HCT116 (cell line): Measurements from ENCODE around the gene SLC10A7. TPM values are rescaled to one million over a fixed set of nuclear protein-coding genes. Genes with fewer than 3 reads are reported as not detected.

ENCODE experiments used
- ATAC-seq: fragments of 200-7000 bp; cut with Tn5 transposase; 2 replicates; pipeline ENCODE4 v1.9.1; 2020; ENCODE audit warnings: mild to moderate bottlenecking, moderate library complexity
- BruUV-seq: library from RNA; stranded (reverse); fragments of 400-500 nt; replicated peaks from 2 replicates; lab custom pipeline; 2021; lab: Mats Ljungman, UMichigan
- CTCF ChIA-PET: fragments of 300-600 bp; sonication (Branson Sonifier 250); formaldehyde crosslinking; loops from one replicate; lab custom pipeline; 2021; ENCODE audit warnings: antibody characterized with exemption; lab: Charles Lee
- POLR2A ChIA-PET: fragments of 300-600, 350-600 bp; sonication (Branson Sonifier 250); formaldehyde crosslinking; loops from one replicate; lab custom pipeline; 2021; ENCODE audit warnings: antibody characterized with exemption; lab: Charles Lee
- RAD21 ChIA-PET, 2 experiments: fragments of 300-600 bp; sonication (Branson Sonifier 250); formaldehyde crosslinking; loops; one replicate each; lab custom pipeline; 2023; ENCODE audit warnings: low total read pairs in 2 of 2; ENCODE audit not compliant: uncharacterized antibody in 2 of 2, unreplicated experiment in 2 of 2, low non-redundant PET in 1 of 2; lab: Charles Lee
- DNase-seq: peaks from one replicate; pipeline ENCODE4 v3.0.0-alpha.2; 2010; ENCODE audit warnings: low read depth, low spot score
- H2AFZ ChIP-seq: fragments of 200-600 bp; shearing (Covaris generic), sonication (generic); 2 replicates; pipeline ENCODE4 v1.6.1; 2017; ENCODE audit warnings: low read depth, mixed run types, mixed read lengths, antibody characterized with exemption, low read length; ENCODE audit not compliant: poor library complexity, severe bottlenecking
- H3K27ac ChIP-seq: 2 replicates; pipeline ENCODE4 v1.5.1; 2012; ENCODE audit warnings: low read depth, low read length
- H3K27me3 ChIP-seq: fragments of 200-600 bp; sonication (generic); 2 replicates; pipeline ENCODE4 v1.6.1; 2016; ENCODE audit warnings: mixed run types, low read length, mixed read lengths; ENCODE audit not compliant: insufficient read depth
- H3K36me3 ChIP-seq, 2 experiments: fragments of 200-500 bp in 1 of 2; fragments of 200-600 bp in 1 of 2; sonication (Bioruptor generic) in 1 of 2; sonication (generic) in 1 of 2; 2 replicates each; pipeline versions ENCODE4 v1.5.1 to v1.6.1; 2014 to 2016; ENCODE audit warnings: low read length in 2 of 2, inconsistent platforms in 1 of 2, mixed read lengths in 1 of 2, mixed run types in 1 of 2; ENCODE audit not compliant: insufficient read depth in 2 of 2, control insufficient read depth in 1 of 2
- H3K4me1 ChIP-seq, 2 experiments: fragments of 200-600 bp in 1 of 2; sonication (generic) in 1 of 2; 2 replicates each; pipeline versions ENCODE4 v1.5.1 to v1.6.1; 2012 to 2017; ENCODE audit warnings: low read length in 2 of 2, inconsistent platforms in 1 of 2, mild to moderate bottlenecking in 1 of 2, mixed read lengths in 1 of 2, mixed run types in 1 of 2, moderate library complexity in 1 of 2; ENCODE audit not compliant: insufficient read depth in 2 of 2, control insufficient read depth in 1 of 2
- H3K4me2 ChIP-seq: fragments of 200-600 bp; sonication (generic); 2 replicates; pipeline ENCODE4 v1.6.1; 2017; ENCODE audit warnings: mixed run types, low read length, mixed read lengths
- H3K4me3 ChIP-seq, 2 experiments: fragments of 200-600 bp in 1 of 2; sonication (generic) in 1 of 2; replicated peaks in 1 of 2; 2 replicates each; pipeline ENCODE4 v1.5.1; 2011 to 2016; ENCODE audit warnings: low read length in 2 of 2, control low read depth in 1 of 2, low read depth in 1 of 2, mild to moderate bottlenecking in 1 of 2, mixed read lengths in 1 of 2, mixed run types in 1 of 2
- H3K79me2 ChIP-seq: fragments of 200-600 bp; sonication (generic); 2 replicates; pipeline ENCODE4 v1.6.1; 2017; ENCODE audit warnings: mild to moderate bottlenecking, mixed run types, low read length, moderate library complexity, mixed read lengths; ENCODE audit not compliant: insufficient read depth
- H3K9ac ChIP-seq: fragments of 200-600 bp; sonication (generic); 2 replicates; pipeline ENCODE4 v1.6.1; 2016; ENCODE audit warnings: low read length, mixed read lengths
- H3K9me2 ChIP-seq: fragments of 200-600 bp; sonication (generic), shearing (Covaris generic); 2 replicates; pipeline ENCODE4 v1.6.1; 2017; ENCODE audit warnings: mixed run types, mild to moderate bottlenecking, moderate library complexity; ENCODE audit not compliant: insufficient read depth
- H3K9me3 ChIP-seq, 2 experiments: fragments of 200-500 bp in 1 of 2; fragments of 200-600 bp in 1 of 2; sonication (Bioruptor generic) in 1 of 2; sonication (generic) in 1 of 2; 2 replicates each; pipeline ENCODE4 v1.6.1; 2014 to 2017; ENCODE audit warnings: low read length in 2 of 2, mixed read lengths in 2 of 2, inconsistent platforms in 1 of 2, low read depth in 1 of 2, mild to moderate bottlenecking in 1 of 2, mixed run types in 1 of 2, moderate library complexity in 1 of 2; ENCODE audit not compliant: control insufficient read depth in 1 of 2, insufficient read depth in 1 of 2
- H4K20me1 ChIP-seq: fragments of 200-600 bp; sonication (generic), shearing (Covaris generic); 2 replicates; pipeline ENCODE4 v1.6.1; 2017; ENCODE audit warnings: mixed run types, mild to moderate bottlenecking, moderate library complexity; ENCODE audit not compliant: insufficient read depth
- CBX3 ChIP-seq: IDR thresholded peaks from 2 replicates; pipeline ENCODE4 v1.6.1; 2012; ENCODE audit warnings: low read depth
- EGR1 ChIP-seq: IDR thresholded peaks from 2 replicates; pipeline ENCODE4 v1.6.1; 2012; ENCODE audit warnings: low read depth
- EZH2phosphoT487 ChIP-seq: fragments of 200-600 bp; IDR thresholded peaks from 2 replicates; pipeline ENCODE4 v1.6.1; 2018; ENCODE audit warnings: antibody characterized with exemption, borderline replicate concordance
- FOSL1 ChIP-seq: IDR thresholded peaks from 2 replicates; pipeline ENCODE4 v1.6.1; 2012; ENCODE audit warnings: low read depth
- SRF ChIP-seq: IDR thresholded peaks from 2 replicates; pipeline ENCODE4 v1.6.1; 2012; ENCODE audit warnings: low read depth
- TCF7L2 ChIP-seq: IDR thresholded peaks from 2 replicates; pipeline ENCODE4 v1.7.0; 2011; ENCODE audit warnings: borderline replicate concordance, inconsistent platforms; ENCODE audit not compliant: insufficient read depth, insufficient read length; ENCODE audit errors: extremely low read depth
- YY1 ChIP-seq: IDR thresholded peaks from 2 replicates; pipeline ENCODE4 v1.6.1; 2011; ENCODE audit warnings: low read length, low read depth, moderate library complexity, mild to moderate bottlenecking; ENCODE audit not compliant: insufficient replicate concordance; ENCODE audit errors: extremely low read depth
- ZFX ChIP-seq: fragments of 450-650 bp; IDR thresholded peaks from 2 replicates; pipeline ENCODE4 v1.6.1; 2017
- intact Hi-C: fragments of 100-400 bp; cut with micrococcal nuclease; formaldehyde crosslinking; loops from 2 replicates; pipeline ENCODE4 v1.10.0; 2022
- total RNA-seq: library from RNA; stranded (reverse); gene quantifications from one replicate; pipeline ENCODE4 v1.2.1, GENCODE V29; 2021; ENCODE audit not compliant: unreplicated experiment
- TF ChIP-seq, protein P1 (sequence below): IDR thresholded peaks from 2 replicates; pipeline ENCODE4 v1.6.1; 2012; ENCODE audit warnings: low read depth
- TF ChIP-seq, protein P2 (sequence below): IDR thresholded peaks from 2 replicates; pipeline ENCODE4 v1.6.1; 2012

The SLC10A7 gene
- total RNA-seq, 1 experiment from 2014 or later, result 5.5 TPM

DNA sequence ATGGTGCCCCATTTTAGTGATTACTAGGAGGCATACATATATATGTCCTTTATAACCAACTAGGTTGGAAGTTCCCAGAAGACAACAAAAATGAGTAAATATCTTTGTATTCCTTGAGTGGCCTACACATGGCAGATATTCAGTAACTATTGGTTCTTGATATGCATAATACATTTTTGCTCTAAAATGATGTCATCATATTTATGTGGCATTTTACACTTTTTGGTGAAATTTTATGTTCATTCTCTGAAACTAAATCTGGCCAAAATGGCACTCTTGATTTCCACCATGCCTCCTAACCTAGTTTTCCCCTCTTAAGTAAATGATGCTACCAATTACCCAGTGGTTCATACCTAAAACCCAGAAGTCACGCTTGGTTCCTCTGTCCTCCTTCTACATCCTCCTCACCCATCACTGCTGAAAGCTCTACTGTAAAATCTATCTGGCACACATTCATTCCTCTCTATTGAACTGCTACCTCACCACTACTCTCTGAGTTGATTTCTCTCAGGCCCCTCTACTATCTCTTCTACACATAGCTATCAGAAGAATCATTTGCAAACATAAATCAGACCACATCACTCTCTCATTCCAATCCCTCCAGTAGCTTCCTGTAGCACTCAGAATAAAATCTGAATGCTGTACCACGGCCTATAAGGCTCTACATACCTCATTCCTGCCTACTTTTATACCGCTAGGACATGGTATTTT, 13.4 kb downstream of the SLC10A7 start:
- H3K4me1 ChIP-seq, result peaks cover 0 to 5% of the 10 kb centered on the region in 2 experiments; a peak in 2 of 4 replicates
- POLR2A ChIA-PET, result no interaction called here
- H3K79me2 ChIP-seq, result no peaks in the 10 kb centered on the region
- no peaks in the 10 kb centered on the region for H3K36me3 ChIP-seq
- H3K27ac ChIP-seq, result no peak overlapping the region
- CTCF ChIA-PET, result no interaction called here
- H3K9ac ChIP-seq, result no peak overlapping the region
- no peaks in the 10 kb centered on the region for H4K20me1 ChIP-seq
- H3K4me3 ChIP-seq, result no peak overlapping the region
- H3K27me3 ChIP-seq, result no peaks in the 10 kb centered on the region
- DNase-seq (no peak), ATAC-seq (no peak)
- H3K4me2 ChIP-seq, result no peak overlapping the region
- H3K9me3 ChIP-seq, result no peaks in the 10 kb centered on the region
- no peaks in the 10 kb centered on the region for H3K9me2 ChIP-seq
- RAD21 ChIA-PET, result no interaction called here
- H2AFZ ChIP-seq, result no peak overlapping the region
- TF ChIP-seq TCF7L2, result no peak
- TF ChIP-seq EGR1, result no peak
- no peak for TF ChIP-seq ZFX
- TF ChIP-seq SRF, result no peak
- no peak for TF ChIP-seq FOSL1
- TF ChIP-seq CBX3, result no peak
- TF ChIP-seq, protein P1, sequence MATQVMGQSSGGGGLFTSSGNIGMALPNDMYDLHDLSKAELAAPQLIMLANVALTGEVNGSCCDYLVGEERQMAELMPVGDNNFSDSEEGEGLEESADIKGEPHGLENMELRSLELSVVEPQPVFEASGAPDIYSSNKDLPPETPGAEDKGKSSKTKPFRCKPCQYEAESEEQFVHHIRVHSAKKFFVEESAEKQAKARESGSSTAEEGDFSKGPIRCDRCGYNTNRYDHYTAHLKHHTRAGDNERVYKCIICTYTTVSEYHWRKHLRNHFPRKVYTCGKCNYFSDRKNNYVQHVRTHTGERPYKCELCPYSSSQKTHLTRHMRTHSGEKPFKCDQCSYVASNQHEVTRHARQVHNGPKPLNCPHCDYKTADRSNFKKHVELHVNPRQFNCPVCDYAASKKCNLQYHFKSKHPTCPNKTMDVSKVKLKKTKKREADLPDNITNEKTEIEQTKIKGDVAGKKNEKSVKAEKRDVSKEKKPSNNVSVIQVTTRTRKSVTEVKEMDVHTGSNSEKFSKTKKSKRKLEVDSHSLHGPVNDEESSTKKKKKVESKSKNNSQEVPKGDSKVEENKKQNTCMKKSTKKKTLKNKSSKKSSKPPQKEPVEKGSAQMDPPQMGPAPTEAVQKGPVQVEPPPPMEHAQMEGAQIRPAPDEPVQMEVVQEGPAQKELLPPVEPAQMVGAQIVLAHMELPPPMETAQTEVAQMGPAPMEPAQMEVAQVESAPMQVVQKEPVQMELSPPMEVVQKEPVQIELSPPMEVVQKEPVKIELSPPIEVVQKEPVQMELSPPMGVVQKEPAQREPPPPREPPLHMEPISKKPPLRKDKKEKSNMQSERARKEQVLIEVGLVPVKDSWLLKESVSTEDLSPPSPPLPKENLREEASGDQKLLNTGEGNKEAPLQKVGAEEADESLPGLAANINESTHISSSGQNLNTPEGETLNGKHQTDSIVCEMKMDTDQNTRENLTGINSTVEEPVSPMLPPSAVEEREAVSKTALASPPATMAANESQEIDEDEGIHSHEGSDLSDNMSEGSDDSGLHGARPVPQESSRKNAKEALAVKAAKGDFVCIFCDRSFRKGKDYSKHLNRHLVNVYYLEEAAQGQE, result no peak
- TF ChIP-seq YY1, result no peak
- TF ChIP-seq, protein P2, sequence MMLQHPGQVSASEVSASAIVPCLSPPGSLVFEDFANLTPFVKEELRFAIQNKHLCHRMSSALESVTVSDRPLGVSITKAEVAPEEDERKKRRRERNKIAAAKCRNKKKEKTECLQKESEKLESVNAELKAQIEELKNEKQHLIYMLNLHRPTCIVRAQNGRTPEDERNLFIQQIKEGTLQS, result no peak
- no peak for TF ChIP-seq EZH2phosphoT487
- intact Hi-C loops, result no loop called here
- no TSS peak for BruUV-seq
